OCI-LY1 (cell line): ENCODE data around the gene PCED1B.
"Not testable (repeated sequence)": the region's sequence is repeated elsewhere in the genome, so short reads cannot be mapped to it uniquely, and the experiment has no call there.

Experiments used
- H2AFZ ChIP-seq: fragments of 200-600 bp; sonication (generic), shearing (Covaris generic); 2 replicates; pipeline ENCODE4 v1.6.0; 2014; ENCODE audit warnings: antibody characterized with exemption, mild to moderate bottlenecking, low read length
- H3F3A ChIP-seq: fragments of 200-600 bp; sonication (generic), shearing (Covaris generic); 2 replicates; pipeline ENCODE4 v1.6.0; 2014; ENCODE audit warnings: mild to moderate bottlenecking, antibody characterized with exemption, low read length, moderate library complexity; ENCODE audit not compliant: insufficient read depth
- H3K27ac ChIP-seq: fragments of 200-600 bp; sonication (generic); 2 replicates; pipeline ENCODE4 v1.5.1; 2014; ENCODE audit warnings: low read length, mixed run types, mild to moderate bottlenecking, low read depth; ENCODE audit not compliant: poor library complexity, severe bottlenecking
- H3K27me3 ChIP-seq: fragments of 200-600 bp; sonication (generic); 2 replicates; pipeline ENCODE4 v1.6.0; 2014; ENCODE audit warnings: antibody characterized with exemption, mild to moderate bottlenecking, low read length, moderate library complexity; ENCODE audit not compliant: insufficient read depth
- H3K36me3 ChIP-seq: fragments of 200-600 bp; sonication (generic); 2 replicates; pipeline ENCODE4 v1.6.1; 2014; ENCODE audit warnings: mild to moderate bottlenecking, antibody characterized with exemption, low read length, moderate library complexity, mixed read lengths; ENCODE audit not compliant: insufficient read depth
- H3K4me1 ChIP-seq: fragments of 200-600 bp; sonication (generic); 2 replicates; pipeline ENCODE4 v1.5.1; 2014; ENCODE audit warnings: mild to moderate bottlenecking, low read length, moderate library complexity; ENCODE audit not compliant: insufficient read depth, severe bottlenecking
- H3K4me2 ChIP-seq: fragments of 200-600 bp; sonication (generic), shearing (Covaris generic); 2 replicates; pipeline ENCODE4 v1.6.1; 2014; ENCODE audit warnings: low read length
- H3K4me3 ChIP-seq: fragments of 200-600 bp; sonication (generic); 2 replicates; pipeline ENCODE4 v1.5.1; 2014; ENCODE audit warnings: low read length, low read depth, mild to moderate bottlenecking, mixed read lengths; ENCODE audit not compliant: poor library complexity, severe bottlenecking
- H3K79me2 ChIP-seq: fragments of 200-600 bp; shearing (Covaris generic); 2 replicates; pipeline ENCODE4 v1.6.1; 2016; ENCODE audit warnings: mixed run types, low read length, mixed read lengths; ENCODE audit not compliant: insufficient read depth
- H3K9ac ChIP-seq: fragments of 200-600 bp; sonication (generic), shearing (Covaris generic); 2 replicates; pipeline ENCODE4 v1.6.1; 2014; ENCODE audit warnings: mild to moderate bottlenecking, low read length, mixed read lengths
- H3K9me2 ChIP-seq: fragments of 200-600 bp; sonication (generic), shearing (Covaris generic); 2 replicates; pipeline ENCODE4 v1.6.1; 2014; ENCODE audit warnings: low read depth, mild to moderate bottlenecking, low read length, mixed read lengths
- H3K9me3 ChIP-seq: fragments of 200-600 bp; shearing (Covaris generic); 2 replicates; pipeline ENCODE4 v1.6.1; 2014; ENCODE audit warnings: low read length, mixed read lengths
- H4K20me1 ChIP-seq: fragments of 200-600 bp; sonication (generic), shearing (Covaris generic); 2 replicates; pipeline ENCODE4 v1.6.0; 2016; ENCODE audit warnings: mild to moderate bottlenecking, low read length; ENCODE audit not compliant: insufficient read depth
- CTCF ChIP-seq: fragments of 200-600 bp; sonication (generic), shearing (Covaris generic); IDR thresholded peaks from 2 replicates; pipeline ENCODE4 v1.5.1; 2017; ENCODE audit warnings: mild to moderate bottlenecking, antibody characterized with exemption, low read length, moderate library complexity, mixed read lengths
- EZH2 ChIP-seq: fragments of 200-600 bp; sonication (generic), shearing (Covaris generic); IDR thresholded peaks from 2 replicates; pipeline ENCODE4 v1.8.0; 2017; ENCODE audit warnings: borderline replicate concordance, mixed run types, mild to moderate bottlenecking, antibody characterized with exemption, low read length, moderate library complexity, mixed read lengths

The PCED1B gene

GRCh38 chr12:47276621-47277309 is 197.3 kb downstream of the PCED1B start:
- Histone ChIP-seq H3K9me2 (no peaks in the 10 kb centered on the region), H4K20me1 (no peaks in the 10 kb centered on the region), H3F3A (no peaks in the 10 kb centered on the region), H3K4me3 (peak overlapping the region; percentile 4), H3K79me2 (no peaks in the 10 kb centered on the region), H3K4me1 (peaks cover 58% of the 10 kb centered on the region), H3K27me3 (no peaks in the 10 kb centered on the region), H3K9me3 (no peaks in the 10 kb centered on the region), H3K27ac (peak overlapping the region; percentile 77), H3K9ac (peak overlapping the region; percentile 30), H3K36me3 (no peaks in the 10 kb centered on the region), H3K4me2 (peak overlapping the region; percentile 51), H2AFZ (peak overlapping the region; percentile 54)
- TF ChIP-seq EZH2: no peak
- no peak for TF ChIP-seq CTCF

GRCh38 chr12:47277972-47278448 is 198.6 kb downstream of the PCED1B start:
- TF ChIP-seq CTCF: no peak
- TF ChIP-seq EZH2: no peak
- Histone ChIP-seq H3K9me2 (no peaks in the 10 kb centered on the region), H3K79me2 (no peaks in the 10 kb centered on the region), H3K4me2 (no peak overlapping the region), H3F3A (no peaks in the 10 kb centered on the region), H3K9me3 (no peaks in the 10 kb centered on the region), H3K4me3 (no peak overlapping the region), H3K27me3 (no peaks in the 10 kb centered on the region), H2AFZ (no peak overlapping the region), H4K20me1 (no peaks in the 10 kb centered on the region), H3K36me3 (no peaks in the 10 kb centered on the region), H3K4me1 (peaks cover 46% of the 10 kb centered on the region), H3K9ac (no peak overlapping the region), H3K27ac (no peak overlapping the region)

- not testable (repeated sequence) for H3K9me3 ChIP-seq, H2AFZ ChIP-seq, H3K4me3 ChIP-seq, H3K9me2 ChIP-seq, H3K27me3 ChIP-seq, H3K9ac ChIP-seq, H3K79me2 ChIP-seq, H3K36me3 ChIP-seq, H3F3A ChIP-seq, H3K27ac ChIP-seq, H4K20me1 ChIP-seq, H3K4me2 ChIP-seq
- H3K4me1 ChIP-seq: peaks cover 28% of the 10 kb centered on the region
Measured at GRCh38 chr12:47279758-47280157, 200.3 kb downstream of the PCED1B start.
